A549 (cell line): ENCODE measurements around the gene PARD6G. TPM values are rescaled to one million over a fixed set of nuclear protein-coding genes. Genes with fewer than 3 reads are reported as not detected.

Experiments used
- ATAC-seq, 2 experiments: fragments of 200-7000 bp in 1 of 2; fragments of >200 bp in 1 of 2; cut with Nextera tagmentation in 1 of 2; cut with Tn5 transposase in 1 of 2; 3 replicates each; pipeline versions ENCODE4 v1.8.0 to v1.9.1; 2018 to 2020; ENCODE audit warnings: mild to moderate bottlenecking in 1 of 2, moderate library complexity in 1 of 2
- CTCF ChIA-PET: fragments of 300-600 bp; sonication (Branson Sonifier 250); formaldehyde crosslinking; extraction: SDS; loops from one replicate; lab custom pipeline; 2021; ENCODE audit warnings: antibody characterized with exemption, inconsistent platforms; lab: Yijun Ruan, JAX
- POLR2A ChIA-PET: fragments of 350-600 bp; formaldehyde crosslinking; extraction: SDS; loops from one replicate; lab custom pipeline; 2021; ENCODE audit warnings: antibody characterized with exemption, inconsistent platforms; lab: Yijun Ruan, JAX
- DNase-seq, 2 experiments: peaks; one replicate each; pipeline versions ENCODE4 v3.0.0 to v3.0.0-alpha.2; 2011 to 2016; ENCODE audit warnings: low read depth in 1 of 2, low spot score in 1 of 2
- FAIRE-seq: peaks from 2 replicates; lab custom pipeline; 2011; peaks lifted over from hg19 to GRCh38; lab: Jason Lieb, UNC
- H3K27ac ChIP-seq, 2 experiments: fragments of >200 bp; sonication (Bioruptor Twin); formaldehyde crosslinking; 3 replicates each; pipeline ENCODE4 v1.5.1; 2016 to 2017
- H3K4me1 ChIP-seq: fragments of >200 bp; sonication (Bioruptor Twin); formaldehyde crosslinking; 3 replicates; pipeline ENCODE4 v1.6.1; 2016
- H3K4me2 ChIP-seq: fragments of >200 bp; sonication (Bioruptor Twin); formaldehyde crosslinking; 3 replicates; pipeline ENCODE4 v1.6.1; 2016
- H3K4me3 ChIP-seq: fragments of >200 bp; sonication (Bioruptor Twin); formaldehyde crosslinking; 3 replicates; pipeline ENCODE4 v1.5.1; 2016
- H3K9me3 ChIP-seq: fragments of >200 bp; sonication (Bioruptor Twin); formaldehyde crosslinking; 3 replicates; pipeline ENCODE4 v1.6.1; 2016
- BCL3 ChIP-seq: fragments of >200 bp; sonication (Bioruptor Twin); formaldehyde crosslinking; IDR thresholded peaks from 3 replicates; pipeline ENCODE4 v1.6.1; 2016
- CHD2 ChIP-seq: fragments of 150-350 bp; IDR thresholded peaks from 2 replicates; pipeline ENCODE4 v1.6.1; 2014; ENCODE audit warnings: low read length; ENCODE audit not compliant: partially characterized antibody
- CHD4 ChIP-seq: fragments of 200-600 bp; sonication (generic); IDR thresholded peaks from 2 replicates; pipeline ENCODE4 v1.6.1; 2016; ENCODE audit warnings: antibody characterized with exemption, mild to moderate bottlenecking, borderline replicate concordance
- EHF ChIP-seq: fragments of 250-450 bp; sonication (Bioruptor Pico); IDR thresholded peaks from 2 replicates; pipeline ENCODE4 v1.5.0; 2020; ENCODE audit warnings: mild to moderate bottlenecking
- GATA3 ChIP-seq: IDR thresholded peaks from 2 replicates; pipeline ENCODE4 v1.6.1; 2012; ENCODE audit warnings: borderline replicate concordance
- HDAC2 ChIP-seq: fragments of 200-600 bp; sonication (generic); IDR thresholded peaks from 2 replicates; pipeline ENCODE4 v1.6.1; 2016
- HEYL ChIP-seq: fragments of 250-450 bp; sonication (Bioruptor Pico); IDR thresholded peaks from 2 replicates; pipeline ENCODE4 v1.8.0; 2021; ENCODE audit warnings: mild to moderate bottlenecking, moderate library complexity
- HOXB5 ChIP-seq: fragments of 250-450 bp; sonication (Bioruptor Pico); IDR thresholded peaks from 2 replicates; pipeline ENCODE4 v1.5.0; 2020; ENCODE audit warnings: mild to moderate bottlenecking, moderate library complexity
- JUN ChIP-seq, 2 experiments: fragments of >200 bp; sonication (Bioruptor Twin); formaldehyde crosslinking; IDR thresholded peaks; 2 replicates in 1 of 2; 3 replicates in 1 of 2; pipeline ENCODE4 v1.6.1; 2016 to 2017
- KDM1A ChIP-seq: fragments of 200-600 bp; sonication (generic); IDR thresholded peaks from 2 replicates; pipeline ENCODE4 v1.6.1; 2016; ENCODE audit warnings: low read depth, mild to moderate bottlenecking
- KDM5A ChIP-seq: fragments of 200-600 bp; sonication (generic); IDR thresholded peaks from 2 replicates; pipeline ENCODE4 v1.6.1; 2016; ENCODE audit warnings: antibody characterized with exemption, mild to moderate bottlenecking
- MAZ ChIP-seq: fragments of 150-350 bp; IDR thresholded peaks from 2 replicates; pipeline ENCODE4 v1.6.1; 2014; ENCODE audit warnings: antibody characterized with exemption, low read depth, low read length, borderline replicate concordance
- PBX3 ChIP-seq: IDR thresholded peaks from 2 replicates; pipeline ENCODE4 v1.6.1; 2012
- PHF8 ChIP-seq: fragments of 200-600 bp; sonication (generic); IDR thresholded peaks from 2 replicates; pipeline ENCODE4 v1.6.1; 2016; ENCODE audit warnings: low read depth, mild to moderate bottlenecking, antibody characterized with exemption, moderate library complexity, borderline replicate concordance
- REST ChIP-seq: fragments of 200-600 bp; sonication (generic); IDR thresholded peaks from 2 replicates; pipeline ENCODE4 v1.6.1; 2016; ENCODE audit warnings: antibody characterized with exemption, mild to moderate bottlenecking, moderate library complexity
- RFX5 ChIP-seq: fragments of 450-650 bp; IDR thresholded peaks from 2 replicates; pipeline ENCODE4 v1.7.1; 2014; ENCODE audit warnings: antibody characterized with exemption, mild to moderate bottlenecking, moderate library complexity
- RNF2 ChIP-seq: fragments of 200-600 bp; sonication (generic); IDR thresholded peaks from 2 replicates; pipeline ENCODE4 v1.6.1; 2016; ENCODE audit warnings: low read depth, mild to moderate bottlenecking, antibody characterized with exemption, moderate library complexity, borderline replicate concordance
- SMC3 ChIP-seq: fragments of >200 bp; sonication (Bioruptor Twin); formaldehyde crosslinking; IDR thresholded peaks from 3 replicates; pipeline ENCODE4 v1.6.1; 2018; ENCODE audit warnings: inconsistent platforms
- SREBF2 ChIP-seq: fragments of 450-650 bp; IDR thresholded peaks from 2 replicates; pipeline ENCODE4 v1.6.1; 2014; ENCODE audit warnings: mild to moderate bottlenecking, moderate library complexity
- TP53 ChIP-seq: fragments of 250-450 bp; sonication (Bioruptor Pico); IDR thresholded peaks from 2 replicates; pipeline ENCODE4 v1.5.0; 2021; ENCODE audit warnings: mild to moderate bottlenecking, moderate library complexity
- ZSCAN20 ChIP-seq: fragments of 250-450 bp; sonication (Bioruptor Pico); IDR thresholded peaks from 2 replicates; pipeline ENCODE4 v1.8.0; 2022; ENCODE audit warnings: mild to moderate bottlenecking, moderate library complexity
- WGBS: methylation state at CpG from one replicate; pipeline ENCODE4 v1.1.6; 2017; ENCODE audit errors: missing lambda C conversion rate; 5-methylcytosine and 5-hydroxymethylcytosine counted together
- polyA plus RNA-seq, 4 experiments: library from polyadenylated mRNA; depleted of rRNA in 3 of 4; stranded (reverse); fragments of >200 nt; fragmentation: RNase III in 1 of 4; extraction: RNeasy Plus Mini Kit Qiagen cat#74134 plus additional on column Dnase treatment in 1 of 4; gene quantifications; 2 replicates in 3 of 4; 3 replicates in 1 of 4; pipeline ENCODE4 v1.2.3, GENCODE V29; 2011 to 2017

PARD6G gene
- polyA plus RNA-seq, 2 of the 4 experiments (the other 2 are of a cell fraction): 1.6 to 2.3 TPM

- H3K4me3 ChIP-seq: no peak overlapping the region
- DNase-seq: no peak
- ChIA-PET POLR2A (no interaction called here), CTCF (interaction anchor here (1.2 to 1.4 kb wide), 2 partner anchors 23 to 31 kb away, joined by 3 to 4 read pairs; no protein-coding TSS in a partner anchor)
- no peaks in the 10 kb centered on the region for H3K4me1 ChIP-seq
- no peak for ATAC-seq
- no peak overlapping the region for H3K27ac ChIP-seq
- no peaks in the 10 kb centered on the region for H3K9me3 ChIP-seq
- no peak for FAIRE-seq
- H3K4me2 ChIP-seq: no peak overlapping the region
- no peak for TF ChIP-seq RFX5
- TF ChIP-seq, all 56 proteins: peak for 0
- WGBS: 88% methylated on average over 4 of the region's 7 CpGs
Measured at GRCh38 chr18:80231616-80232015, 15.7 kb downstream of the PARD6G start.

GRCh38 chr18:80231151-80231550, 16.2 kb downstream of the PARD6G start:
- ATAC-seq (no peak), FAIRE-seq (no peak), DNase-seq (no peak)
- POLR2A ChIA-PET: no interaction called here
- H3K4me1 ChIP-seq: no peaks in the 10 kb centered on the region
- WGBS: 76% methylated on average over 8 of the region's 8 CpGs
- CTCF ChIA-PET: interaction anchor here (1.2 kb wide), 1 partner anchor 31 kb away, joined by 3 read pairs; no protein-coding TSS in a partner anchor
- H3K4me2 ChIP-seq: no peak overlapping the region
- no peaks in the 10 kb centered on the region for H3K9me3 ChIP-seq
- no peak overlapping the region for H3K4me3 ChIP-seq
- no peak overlapping the region for H3K27ac ChIP-seq
- no peak for TF ChIP-seq PHF8
- TF ChIP-seq RNF2: no peak
- TF ChIP-seq MAZ: no peak

- Histone ChIP-seq H3K9me3 (no peaks in the 10 kb centered on the region), H3K27ac (no peak overlapping the region), H3K4me1 (no peaks in the 10 kb centered on the region), H3K4me3 (no peak overlapping the region), H3K4me2 (no peak overlapping the region)
- no peak for TF ChIP-seq REST
- no peak for TF ChIP-seq HDAC2
- TF ChIP-seq JUN (IDR thresholded peaks at IDR 0.05): no peak
- no peak for TF ChIP-seq BCL3
- no peak for TF ChIP-seq HEYL
- TF ChIP-seq KDM1A: no peak
- TF ChIP-seq SMC3: no peak
- TF ChIP-seq KDM5A: no peak
- TF ChIP-seq HOXB5 (CRISPR knock-in tag): no peak
- TF ChIP-seq ZSCAN20 (CRISPR knock-in tag): no peak
- TF ChIP-seq SREBF2: no peak
- no peak for TF ChIP-seq CHD2
- TF ChIP-seq PBX3: no peak
- TF ChIP-seq EHF (CRISPR knock-in tag): no peak
- TF ChIP-seq GATA3: no peak
- TF ChIP-seq CHD4: no peak
- TF ChIP-seq TP53 (CRISPR knock-in tag): no peak
- FAIRE-seq: no peak
- DNase-seq: no peak
- ChIA-PET CTCF (interaction anchor here (1.6 kb wide), 1 partner anchor 25 kb away, joined by 4 read pairs; no protein-coding TSS in a partner anchor), POLR2A (no interaction called here)
- no peak for ATAC-seq
- 72% methylated on average over 18 of the region's 22 CpGs for WGBS
Measured at GRCh38 chr18:80229766-80230745, 17.3 kb downstream of the PARD6G start.
